HG03108 (cell line): ENCODE measurements around the gene HIC2.
A peak's percentile ranks its signal among the peaks of the same experiment; 100 is the strongest.
"Not testable (repeated sequence)": the region's sequence is repeated elsewhere in the genome, so short reads cannot be mapped to it uniquely, and the experiment has no call there.

Source experiments
- ATAC-seq: cut with Tn5 transposase; IDR thresholded peaks from one replicate; pipeline ENCODE4 v1.9.1; 2021; ENCODE audit warnings: moderate library complexity; ENCODE audit not compliant: unreplicated experiment

The HIC2 gene, protein sequence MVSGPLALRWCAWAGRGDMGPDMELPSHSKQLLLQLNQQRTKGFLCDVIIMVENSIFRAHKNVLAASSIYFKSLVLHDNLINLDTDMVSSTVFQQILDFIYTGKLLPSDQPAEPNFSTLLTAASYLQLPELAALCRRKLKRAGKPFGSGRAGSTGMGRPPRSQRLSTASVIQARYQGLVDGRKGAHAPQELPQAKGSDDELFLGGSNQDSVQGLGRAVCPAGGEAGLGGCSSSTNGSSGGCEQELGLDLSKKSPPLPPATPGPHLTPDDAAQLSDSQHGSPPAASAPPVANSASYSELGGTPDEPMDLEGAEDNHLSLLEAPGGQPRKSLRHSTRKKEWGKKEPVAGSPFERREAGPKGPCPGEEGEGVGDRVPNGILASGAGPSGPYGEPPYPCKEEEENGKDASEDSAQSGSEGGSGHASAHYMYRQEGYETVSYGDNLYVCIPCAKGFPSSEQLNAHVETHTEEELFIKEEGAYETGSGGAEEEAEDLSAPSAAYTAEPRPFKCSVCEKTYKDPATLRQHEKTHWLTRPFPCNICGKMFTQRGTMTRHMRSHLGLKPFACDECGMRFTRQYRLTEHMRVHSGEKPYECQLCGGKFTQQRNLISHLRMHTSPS

DNA sequence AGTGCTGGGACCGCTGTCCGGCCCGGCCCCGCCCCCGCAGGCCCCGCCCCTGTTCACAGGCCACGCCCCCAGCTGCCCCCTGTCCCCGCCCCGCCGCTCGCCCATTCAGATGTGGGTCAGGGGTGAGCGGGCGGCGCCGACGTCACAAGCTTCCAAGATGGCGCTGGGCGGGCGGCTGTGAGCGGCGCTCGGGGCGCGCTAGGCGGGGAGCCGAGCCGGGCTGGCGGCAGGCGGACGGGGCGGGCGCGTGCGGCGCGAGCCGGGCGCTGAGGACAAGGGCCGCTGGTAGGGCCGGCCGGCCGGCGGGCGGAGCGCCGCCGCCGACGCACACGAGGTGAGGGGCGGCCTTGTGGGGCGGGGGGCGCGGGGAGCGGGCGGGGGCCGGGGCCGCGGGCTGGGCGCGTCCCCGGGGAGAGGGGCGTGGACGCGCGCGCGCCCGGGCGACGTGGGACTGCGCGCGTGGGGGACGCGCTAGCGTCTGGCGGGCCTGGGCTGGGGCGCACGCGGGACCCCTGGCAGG is at the start of gene HIC2:
Gene HIC2, plus strand, starts transcription at position 145 of the 520 bp plus-strand sequence. CDS start 25,461 bp downstream, outside the sequence.
- ATAC-seq: peak; percentile 71

DNA sequence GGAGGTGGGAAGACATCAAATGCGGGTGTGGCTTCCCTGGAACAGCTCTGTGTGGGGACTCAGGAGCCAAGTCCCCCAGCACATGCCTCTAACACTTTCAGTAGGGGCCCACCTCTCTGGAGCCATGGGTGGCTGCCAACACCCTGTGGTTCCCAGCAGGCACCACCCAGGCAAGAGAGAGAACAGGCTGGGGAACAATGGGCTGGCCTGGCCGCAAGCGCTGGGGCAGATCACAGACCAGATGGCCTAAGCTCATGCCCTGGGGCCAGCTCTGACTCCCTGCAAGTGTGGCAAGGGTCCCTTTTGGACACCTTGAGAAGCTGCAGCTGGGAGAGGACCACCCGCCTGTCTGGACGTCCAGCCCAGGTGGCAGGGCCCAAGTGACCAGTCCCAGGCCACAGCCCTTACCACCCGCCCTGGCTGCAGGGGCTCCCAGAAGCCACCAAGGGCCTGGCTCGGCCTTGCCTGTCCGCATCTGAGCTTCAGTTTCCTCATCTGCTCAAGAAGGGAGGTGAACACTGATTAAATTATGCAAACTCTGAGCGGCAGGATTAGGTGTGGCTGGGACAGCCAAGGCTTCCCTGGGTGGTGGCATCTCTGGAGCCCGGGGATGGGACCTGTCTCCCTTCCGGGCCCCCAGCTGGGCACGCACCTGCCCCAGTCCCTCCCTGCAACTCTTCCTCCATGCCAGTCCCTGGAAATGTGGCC is 48.4 kb upstream of the HIC2 start:
- not testable (repeated sequence) for ATAC-seq

DNA sequence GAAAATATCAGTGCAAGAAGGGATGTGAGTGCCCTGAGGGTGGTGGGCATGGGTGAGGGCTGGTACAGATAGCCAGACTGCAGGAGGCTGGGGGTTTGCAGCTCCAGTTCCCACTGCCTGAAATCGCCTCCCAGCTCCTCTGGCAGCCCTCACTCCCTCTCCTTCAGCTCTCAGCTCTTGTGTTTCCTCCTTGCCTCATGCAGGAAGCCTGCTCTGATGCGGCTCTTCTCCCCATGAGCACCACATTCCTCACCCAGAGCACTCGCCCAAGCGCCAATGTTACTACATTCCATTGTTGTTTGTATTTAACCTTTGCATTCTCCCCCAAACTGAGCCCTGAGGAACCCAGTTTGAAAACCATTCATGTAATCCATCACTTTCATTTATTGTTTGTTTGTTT is 41.3 kb upstream of the HIC2 start:
- ATAC-seq: not testable (repeated sequence)

DNA sequence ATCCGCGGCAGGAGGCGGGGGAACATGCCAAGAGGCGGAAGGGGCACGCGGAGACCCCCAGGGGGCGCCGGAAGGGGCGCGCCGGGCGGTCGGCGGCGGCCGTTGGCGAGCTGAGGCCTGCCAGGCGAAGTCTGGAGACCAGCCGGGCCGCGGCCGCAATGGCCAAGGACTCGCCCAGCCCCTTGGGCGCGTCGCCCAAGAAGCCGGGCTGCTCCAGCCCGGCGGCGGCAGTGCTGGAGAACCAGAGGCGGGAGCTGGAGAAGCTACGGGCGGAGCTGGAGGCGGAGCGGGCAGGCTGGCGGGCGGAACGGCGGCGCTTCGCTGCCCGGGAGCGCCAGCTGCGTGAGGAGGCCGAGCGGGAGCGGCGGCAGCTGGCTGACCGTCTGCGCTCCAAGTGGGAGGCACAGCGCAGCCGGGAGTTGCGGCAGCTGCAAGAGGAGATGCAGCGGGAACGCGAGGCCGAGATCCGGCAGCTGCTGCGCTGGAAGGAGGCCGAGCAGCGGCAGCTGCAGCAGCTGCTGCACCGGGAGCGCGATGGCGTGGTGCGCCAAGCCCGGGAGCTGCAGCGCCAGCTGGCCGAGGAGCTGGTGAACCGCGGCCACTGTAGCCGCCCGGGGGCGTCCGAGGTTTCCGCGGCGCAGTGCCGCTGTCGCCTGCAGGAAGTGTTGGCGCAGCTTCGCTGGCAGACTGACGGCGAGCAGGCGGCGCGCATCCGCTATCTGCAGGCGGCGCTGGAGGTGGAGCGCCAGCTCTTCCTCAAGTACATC is 33.3 kb upstream of the HIC2 start, which contains the start of gene RIMBP3B:
Gene RIMBP3B, plus strand, starts transcription at position 51 of the 767 bp plus-strand sequence. Its CDS starts 108 bp downstream, at position 159.
- peak; percentile 77 for ATAC-seq

DNA sequence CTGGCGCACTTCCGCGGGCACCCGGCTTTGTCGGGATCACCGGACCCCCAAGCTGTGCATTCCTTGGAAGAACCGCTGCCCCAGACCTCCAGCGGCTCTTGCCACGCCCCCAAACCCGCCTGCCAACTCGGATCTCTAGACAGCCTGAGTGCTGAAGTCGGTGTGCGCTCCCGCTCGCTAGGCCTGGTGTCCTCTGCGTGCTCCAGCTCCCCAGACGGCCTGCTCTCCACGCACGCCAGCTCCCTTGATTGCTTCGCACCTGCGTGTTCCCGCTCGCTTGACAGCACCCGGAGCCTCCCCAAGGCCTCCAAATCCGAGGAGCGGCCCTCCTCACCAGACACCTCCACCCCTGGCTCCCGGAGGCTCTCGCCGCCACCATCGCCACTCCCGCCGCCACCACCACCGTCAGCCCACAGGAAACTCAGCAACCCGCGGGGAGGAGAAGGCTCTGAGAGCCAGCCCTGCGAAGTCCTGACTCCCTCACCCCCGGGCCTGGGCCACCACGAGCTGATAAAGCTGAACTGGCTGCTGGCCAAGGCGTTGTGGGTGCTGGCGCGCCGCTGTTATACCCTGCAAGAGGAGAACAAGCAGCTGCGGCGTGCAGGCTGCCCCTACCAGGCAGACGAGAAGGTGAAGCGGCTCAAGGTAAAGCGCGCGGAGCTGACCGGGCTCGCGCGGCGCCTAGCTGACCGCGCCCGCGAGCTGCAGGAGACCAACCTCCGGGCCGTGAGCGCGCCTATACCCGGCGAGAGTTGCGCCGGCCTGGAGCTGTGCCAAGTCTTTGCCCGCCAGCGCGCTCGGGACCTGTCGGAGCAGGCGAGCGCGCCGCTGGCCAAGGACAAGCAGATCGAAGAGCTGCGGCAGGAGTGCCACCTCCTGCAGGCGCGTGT is 32.5 kb upstream of the HIC2 start:
- peak; percentile 14 for ATAC-seq

DNA sequence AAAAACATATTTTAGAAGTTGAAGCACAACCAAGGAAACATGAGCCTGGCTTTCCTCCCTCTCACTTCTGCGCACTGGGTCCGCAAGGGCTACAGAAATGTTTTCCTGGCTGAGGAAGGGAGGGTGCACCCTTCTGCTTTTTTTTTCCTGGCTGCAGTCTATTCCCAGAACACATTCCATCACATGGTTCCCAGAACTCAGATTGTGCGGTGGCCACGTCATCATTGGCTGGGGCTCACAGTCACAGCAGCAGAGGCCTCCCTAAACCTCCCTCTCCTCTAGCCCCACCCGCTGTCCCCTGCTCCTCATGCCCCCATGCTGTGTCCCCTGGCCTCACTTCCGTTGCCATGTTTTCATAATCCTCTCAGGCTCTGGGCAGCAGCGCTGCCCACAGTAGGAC is 27.7 kb upstream of the HIC2 start:
- ATAC-seq: not testable (repeated sequence)

DNA sequence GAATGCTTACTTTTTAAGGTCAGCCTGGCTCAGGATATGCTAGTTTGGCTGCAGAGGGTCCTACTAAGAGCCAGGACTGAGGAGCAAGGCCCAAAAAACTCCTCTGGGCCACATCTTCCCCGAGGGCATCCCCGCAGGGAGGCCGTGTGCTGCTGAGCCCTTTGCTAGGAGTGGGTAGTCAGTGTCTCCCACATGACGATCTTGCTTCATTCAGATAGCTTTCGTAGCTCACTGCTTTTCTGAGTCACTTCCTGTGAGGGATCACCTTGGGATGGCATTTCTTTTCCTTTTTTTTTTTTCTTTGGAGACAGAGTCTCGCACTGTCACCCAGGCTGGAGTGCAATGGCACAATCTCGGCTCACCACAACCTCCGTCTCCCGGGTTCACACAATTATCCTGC is 27.2 kb upstream of the HIC2 start:
- not testable (repeated sequence) for ATAC-seq

DNA sequence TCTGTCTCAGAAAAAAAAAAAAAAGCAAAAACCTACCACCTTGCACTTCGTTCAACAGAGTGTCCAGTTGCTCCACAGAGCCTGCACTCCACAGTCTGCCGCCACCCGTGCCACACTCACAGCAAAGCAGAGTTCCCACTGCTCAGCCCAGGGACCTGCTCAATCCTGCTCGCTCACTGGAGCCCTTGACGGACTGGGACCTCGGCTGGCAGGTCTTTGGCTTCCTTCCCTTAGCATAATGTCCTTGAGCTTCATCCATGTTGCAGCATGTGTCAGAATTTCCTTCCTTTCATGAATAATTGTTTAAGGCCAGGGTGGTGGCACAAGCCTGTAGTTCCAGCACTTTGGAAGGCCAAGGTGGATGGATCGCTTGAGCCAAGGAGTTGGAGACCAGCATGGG is 22.6 kb upstream of the HIC2 start:
- not testable (repeated sequence) for ATAC-seq

DNA sequence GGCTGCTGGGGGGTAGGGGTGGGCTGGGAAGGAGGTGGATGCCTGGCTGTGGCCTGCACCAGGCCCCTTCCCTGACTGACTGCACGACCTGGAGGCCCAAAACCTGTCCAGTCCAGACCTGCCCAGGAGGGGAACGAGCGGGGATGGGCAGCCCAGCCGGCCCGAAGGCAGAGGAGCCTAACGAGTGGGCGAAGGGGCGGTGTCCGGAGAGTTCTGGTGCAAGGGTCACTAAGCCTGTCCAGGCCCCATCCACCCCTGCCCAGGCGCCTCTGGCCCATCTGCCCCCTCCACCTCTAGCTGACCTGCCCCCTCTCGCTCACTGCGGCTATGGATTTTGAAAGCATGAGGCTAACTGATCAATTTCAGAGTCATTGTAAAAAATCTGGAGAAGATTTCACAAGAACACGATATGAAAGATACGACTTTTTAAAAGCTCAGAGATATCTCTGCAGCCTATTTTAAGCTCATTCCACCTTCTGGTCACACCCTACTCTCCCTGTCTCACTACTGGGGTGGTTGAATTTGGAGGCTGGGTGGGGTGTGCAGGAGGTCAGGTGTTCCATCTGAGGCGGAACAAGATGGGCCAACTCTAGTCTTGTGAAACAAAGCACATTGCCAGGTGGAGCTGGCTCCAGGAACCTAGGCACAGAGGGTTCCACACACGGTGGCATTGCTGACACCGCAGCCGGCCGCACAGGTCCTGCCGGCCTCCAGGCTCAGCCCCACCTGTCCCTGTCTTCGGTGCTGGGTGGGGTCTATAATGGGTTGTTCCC is 15.8 kb upstream of the HIC2 start:
- not testable (repeated sequence) for ATAC-seq

DNA sequence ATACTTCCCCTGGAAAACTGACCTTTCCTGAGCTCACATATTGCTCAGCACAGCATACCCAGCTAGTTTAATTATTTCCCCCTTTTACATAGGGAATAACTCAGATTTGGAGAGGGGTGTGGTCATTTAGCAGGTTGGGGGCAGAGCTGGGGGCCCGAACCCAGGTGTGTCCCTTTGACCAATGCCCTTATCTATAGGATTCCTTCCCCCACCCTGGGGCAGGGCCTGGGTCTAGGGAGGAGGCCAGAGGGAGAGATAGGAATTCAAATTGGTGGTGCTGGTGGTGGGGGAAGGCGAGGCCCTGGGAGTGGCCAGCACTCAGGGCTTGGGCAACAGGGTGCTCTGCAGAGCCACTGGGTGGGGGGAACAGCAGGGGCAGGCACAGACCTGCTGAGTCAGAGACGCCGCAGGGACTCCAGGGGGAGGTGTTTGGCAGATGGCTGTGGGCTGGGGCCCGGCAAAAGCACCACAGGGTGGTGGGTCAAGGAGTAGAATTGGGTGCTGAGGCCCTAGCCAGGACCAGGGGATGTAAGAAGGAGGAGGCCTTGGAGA is 14.3 kb upstream of the HIC2 start:
- not testable (repeated sequence) for ATAC-seq

DNA sequence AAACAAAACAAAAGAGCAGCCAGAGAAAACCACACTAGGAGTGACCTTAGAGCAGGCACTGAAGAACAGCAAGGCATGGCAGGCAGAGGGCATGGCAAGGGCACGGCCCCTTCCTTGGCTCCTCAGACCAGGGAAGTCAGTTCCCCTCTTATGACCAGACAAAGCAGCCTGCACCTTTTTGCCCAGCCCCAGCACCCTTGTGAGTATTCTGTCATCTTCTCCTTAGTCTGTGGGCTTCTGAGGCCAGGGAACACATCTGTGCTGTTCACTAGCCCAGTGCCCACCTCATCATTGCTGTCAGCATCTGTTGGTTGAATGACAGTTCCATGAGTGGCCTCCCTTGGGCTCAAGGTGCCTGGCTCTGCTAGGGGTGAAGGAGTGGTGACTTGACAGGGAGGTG is 10.0 kb upstream of the HIC2 start:
- not testable (repeated sequence) for ATAC-seq

DNA sequence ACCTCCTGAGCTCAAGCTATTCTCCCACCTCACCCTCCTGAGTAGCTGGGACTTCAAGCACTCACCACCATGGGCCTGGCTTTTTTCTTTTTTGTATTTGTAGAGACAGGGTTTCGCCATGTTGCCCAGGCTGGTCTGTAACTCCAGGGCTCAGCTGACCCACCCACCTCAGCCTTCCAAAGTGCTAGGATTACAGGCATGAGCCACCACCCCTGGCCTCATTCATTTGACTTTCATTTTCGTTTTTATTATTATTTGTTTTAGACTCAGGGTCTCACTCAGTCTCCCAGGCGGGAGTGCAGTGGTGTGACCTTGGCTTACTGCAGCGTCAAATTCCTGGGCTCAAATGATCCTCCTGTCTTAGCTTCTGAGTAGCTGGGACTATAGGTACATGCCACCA is 9.4 kb upstream of the HIC2 start:
- ATAC-seq: not testable (repeated sequence)

DNA sequence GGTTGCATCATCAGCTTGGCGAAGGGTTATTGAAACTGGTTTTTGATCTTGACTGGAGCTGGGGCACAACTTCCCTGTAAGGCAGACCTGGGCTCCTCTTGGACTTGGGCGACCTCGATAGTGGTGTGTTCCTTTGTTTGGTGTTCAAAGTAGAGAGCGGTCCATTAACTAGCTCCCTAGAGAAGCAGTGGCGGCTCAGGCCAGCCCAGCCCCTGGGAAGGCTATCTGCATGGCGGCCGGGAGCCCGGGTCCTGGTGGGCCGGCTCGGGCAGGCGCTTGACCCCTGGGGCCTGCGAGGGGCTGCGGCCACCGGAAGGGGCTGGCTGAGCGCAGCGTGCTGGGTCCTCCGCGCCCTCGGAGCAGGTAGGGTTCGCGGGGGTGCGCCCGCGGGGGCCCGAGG is 796 bp upstream of the HIC2 start:
- not testable (repeated sequence) for ATAC-seq

DNA sequence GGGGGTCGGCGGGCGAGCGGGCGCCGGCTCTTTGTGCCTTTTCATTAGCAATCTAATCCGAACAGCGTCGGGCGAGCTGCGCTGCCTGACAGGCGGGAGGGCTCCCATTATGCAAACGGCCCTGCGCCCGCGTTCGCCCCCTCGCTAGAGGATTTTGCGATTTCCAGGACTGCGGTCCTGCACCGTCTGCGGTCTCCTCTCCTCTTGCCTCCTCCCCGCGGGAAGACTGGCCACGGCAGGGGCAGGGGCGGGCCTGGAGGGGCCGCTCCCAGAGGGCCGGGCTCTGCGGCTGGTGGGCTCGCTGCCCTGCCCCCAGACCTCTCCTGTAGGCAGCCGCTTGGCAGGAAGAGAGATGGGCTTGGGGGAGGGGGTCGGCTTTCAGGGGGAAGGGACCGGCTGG is 682 bp downstream of the HIC2 start:
- ATAC-seq: peak; percentile 15

DNA sequence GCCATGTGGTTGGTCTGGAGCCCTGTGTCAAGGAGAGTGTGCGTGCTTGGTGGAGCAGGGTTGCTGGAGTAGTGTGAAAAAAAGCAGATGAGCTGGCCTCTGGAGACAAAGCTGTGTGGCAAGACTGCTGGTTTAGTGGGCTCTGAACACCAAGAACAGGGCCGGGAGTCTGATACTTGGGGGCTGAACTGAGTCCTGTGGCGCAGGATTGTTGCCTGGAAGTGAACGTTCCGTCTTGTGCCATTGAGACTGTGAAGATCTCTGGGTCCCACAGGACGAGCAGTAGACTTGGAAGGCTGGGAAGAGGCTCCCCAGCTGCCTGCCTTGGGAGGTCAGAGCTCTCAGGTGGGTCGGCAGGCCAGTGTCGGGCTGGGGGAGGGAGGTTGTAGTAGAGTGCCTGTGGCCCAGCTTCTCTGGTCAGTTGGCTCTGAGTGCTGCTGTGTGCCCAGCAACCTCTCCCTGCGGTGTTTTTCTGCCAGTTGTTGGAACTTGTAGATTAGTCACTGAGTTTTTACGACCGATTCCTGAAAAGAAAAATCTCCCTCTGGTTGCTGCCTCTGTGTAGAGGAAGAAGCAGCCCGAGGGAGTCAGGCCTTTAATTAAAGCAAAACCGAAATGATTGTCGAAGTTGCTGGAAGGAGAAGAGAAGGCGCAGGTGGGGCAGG is 1.9 kb downstream of the HIC2 start:
- ATAC-seq: not testable (repeated sequence)

DNA sequence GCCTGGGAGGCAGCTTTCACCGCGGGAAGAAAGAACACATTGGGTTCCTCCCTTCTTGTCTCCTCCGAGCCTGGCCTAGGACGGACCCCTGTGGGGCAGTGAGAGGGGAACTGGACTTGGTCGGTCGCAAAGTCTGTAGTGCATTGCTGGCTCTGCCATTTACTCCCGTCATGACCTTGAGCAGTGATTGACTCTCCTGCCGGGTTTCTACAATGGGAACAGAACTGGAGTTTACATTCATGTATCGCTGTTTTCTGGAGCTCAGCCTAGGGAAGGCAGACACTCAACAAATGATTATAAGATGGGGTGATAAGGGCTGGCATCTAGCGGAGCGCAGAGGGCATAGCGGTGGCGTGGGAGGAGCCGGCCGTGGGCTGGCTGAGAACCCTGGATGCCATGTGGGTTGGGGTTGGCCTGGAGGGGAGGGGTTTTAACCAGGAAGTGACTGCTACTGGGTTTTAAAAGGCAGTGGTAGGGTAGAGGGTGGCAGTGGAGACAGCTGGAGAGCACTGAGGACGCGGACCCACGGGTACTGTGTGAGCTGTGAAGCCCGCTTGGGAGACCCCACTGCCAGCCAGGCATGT is 3.1 kb downstream of the HIC2 start:
- ATAC-seq: not testable (repeated sequence)

DNA sequence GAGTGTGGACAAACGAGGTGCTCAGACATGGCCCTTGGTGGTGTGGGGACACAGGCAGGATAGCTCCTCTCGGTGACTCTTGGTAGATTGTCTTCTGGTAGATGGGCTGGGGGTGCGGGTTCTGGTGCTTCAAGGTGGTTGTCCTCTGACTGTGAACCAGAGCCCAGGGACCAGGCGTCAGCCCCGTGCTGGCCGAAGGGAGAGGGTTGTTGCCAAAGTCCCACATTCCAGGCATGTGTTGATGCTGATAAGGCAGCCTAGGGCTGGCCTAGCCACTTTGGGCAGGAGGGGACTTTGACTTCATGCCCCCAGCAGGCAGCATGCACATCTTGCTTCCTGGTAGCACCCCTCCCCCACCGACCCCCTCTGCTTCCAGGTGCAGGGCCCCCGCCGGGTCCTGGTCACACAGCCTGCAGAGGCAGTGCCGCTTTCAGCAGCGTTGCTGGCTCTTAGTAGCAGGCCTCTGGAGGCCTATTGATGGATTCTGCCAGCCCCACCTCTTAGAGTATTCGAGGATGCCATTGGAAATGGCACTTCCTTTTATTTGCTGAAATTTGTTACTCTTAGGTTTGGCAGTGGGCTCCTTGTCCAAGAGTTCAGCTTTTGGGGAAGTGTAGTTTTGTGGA is 7.0 kb downstream of the HIC2 start:
- ATAC-seq: not testable (repeated sequence)
